Activated CD8-positive, alpha-beta memory T cell treated with anti-CD3 and anti-CD28 coated beads, Interleukin-2, amount 10 ng/mL, durations not matched to agents 7 days and 5 days (primary cell): ENCODE data around the gene CCNJ. TPM values are rescaled to one million over a fixed set of nuclear protein-coding genes. Genes with fewer than 3 reads are reported as not detected.

Source experiments
- ATAC-seq: fragments of 150-1000 bp; cut with Tn5 transposase; one replicate; pipeline ENCODE4 v1.10.0; 2021; ENCODE audit warnings: moderate library complexity
- CTCF ChIA-PET: fragments of 350-600 bp; sonication (Branson Sonifier 250); formaldehyde crosslinking; loops from one replicate; lab custom pipeline; 2021; ENCODE audit warnings: antibody characterized with exemption; lab: Charles Lee
- DNase-seq: peaks from one replicate; pipeline ENCODE4 v3.0.0-alpha.2; 2020
- H3K27ac Mint-ChIP-seq: one replicate; pipeline ENCODE4 v1.8.0; 2021; ENCODE audit warnings: mild to moderate bottlenecking, mixed read lengths
- H3K27me3 Mint-ChIP-seq: one replicate; pipeline ENCODE4 v1.8.0; 2021; ENCODE audit warnings: mixed read lengths
- H3K36me3 Mint-ChIP-seq: one replicate; pipeline ENCODE4 v1.8.0; 2021; ENCODE audit warnings: mild to moderate bottlenecking, mixed read lengths
- H3K4me1 Mint-ChIP-seq: one replicate; pipeline ENCODE4 v1.8.0; 2021; ENCODE audit warnings: mixed read lengths
- H3K4me3 Mint-ChIP-seq: one replicate; pipeline ENCODE4 v1.8.0; 2021; ENCODE audit warnings: mild to moderate bottlenecking, moderate library complexity, mixed read lengths
- H3K9me3 Mint-ChIP-seq: one replicate; pipeline ENCODE4 v1.8.0; 2022; ENCODE audit warnings: low read depth, mixed read lengths
- total RNA-seq, 2 experiments: library from RNA; stranded (reverse); gene quantifications; one replicate each; pipeline ENCODE4 v1.2.3, GENCODE V29; 2021

CCNJ gene
- total RNA-seq, 2 experiments from 2014 or later = 4.8 to 7.6 TPM

DNA sequence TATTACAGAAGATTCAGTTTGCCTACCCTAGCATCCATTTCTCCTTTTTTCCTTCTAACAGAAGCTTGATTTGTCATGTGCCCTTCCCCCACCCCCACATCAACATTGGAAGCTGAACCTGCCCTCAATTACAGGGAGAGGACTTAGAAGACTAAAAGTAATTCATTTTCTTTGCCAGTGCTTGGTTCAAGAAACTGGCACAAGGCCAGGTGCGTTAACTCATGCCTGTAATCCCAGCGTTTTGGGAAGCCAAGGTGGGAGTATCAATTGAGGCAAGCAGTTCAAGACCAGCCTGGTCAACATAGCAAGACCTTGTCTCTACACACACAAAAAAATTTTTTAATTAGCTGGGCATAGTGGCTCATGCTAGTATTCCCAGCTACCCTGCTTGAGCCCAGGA is 32.6 kb downstream of the CCNJ start:
- DNase-seq = no peak
- H3K27me3 Mint-ChIP-seq = no peaks in the 10 kb centered on the region
- ATAC-seq = no peak
- H3K4me3 Mint-ChIP-seq = no peak overlapping the region
- no peak overlapping the region for H3K27ac Mint-ChIP-seq
- no peaks in the 10 kb centered on the region for H3K9me3 Mint-ChIP-seq
- CTCF ChIA-PET = interaction anchor here (1.4 to 2.2 kb wide), 2 partner anchors 13 to 15 kb away, joined by 4 to 7 read pairs; no protein-coding TSS in a partner anchor
- H3K36me3 Mint-ChIP-seq = peaks cover 27% of the 10 kb centered on the region
- peaks cover 54% of the 10 kb centered on the region for H3K4me1 Mint-ChIP-seq

DNA sequence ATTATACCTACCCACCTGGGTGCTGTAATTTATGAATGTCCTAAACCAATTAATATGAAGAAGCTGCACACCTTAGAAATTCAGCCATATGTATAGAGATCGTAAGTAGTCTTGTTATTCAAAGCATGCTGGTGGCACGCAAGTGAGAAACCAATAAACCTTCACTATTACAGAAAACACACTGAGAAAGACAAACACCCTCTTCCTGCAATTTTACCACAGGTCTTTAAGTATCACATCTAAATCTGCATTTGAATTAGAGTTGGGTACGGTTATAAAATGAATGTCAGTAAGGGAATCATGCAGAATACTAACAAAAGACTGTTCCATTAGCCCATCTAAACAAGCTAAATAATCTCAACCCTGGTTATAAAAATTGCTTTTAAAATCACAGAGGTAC is 33.8 kb downstream of the CCNJ start:
- ATAC-seq (no peak), DNase-seq (no peak)
- no peaks in the 10 kb centered on the region for H3K27me3 Mint-ChIP-seq
- CTCF ChIA-PET = no interaction called here
- no peaks in the 10 kb centered on the region for H3K9me3 Mint-ChIP-seq
- peaks cover 48% of the 10 kb centered on the region for H3K4me1 Mint-ChIP-seq
- peaks cover 30% of the 10 kb centered on the region for H3K36me3 Mint-ChIP-seq
- no peak overlapping the region for H3K4me3 Mint-ChIP-seq
- no peak overlapping the region for H3K27ac Mint-ChIP-seq

DNA sequence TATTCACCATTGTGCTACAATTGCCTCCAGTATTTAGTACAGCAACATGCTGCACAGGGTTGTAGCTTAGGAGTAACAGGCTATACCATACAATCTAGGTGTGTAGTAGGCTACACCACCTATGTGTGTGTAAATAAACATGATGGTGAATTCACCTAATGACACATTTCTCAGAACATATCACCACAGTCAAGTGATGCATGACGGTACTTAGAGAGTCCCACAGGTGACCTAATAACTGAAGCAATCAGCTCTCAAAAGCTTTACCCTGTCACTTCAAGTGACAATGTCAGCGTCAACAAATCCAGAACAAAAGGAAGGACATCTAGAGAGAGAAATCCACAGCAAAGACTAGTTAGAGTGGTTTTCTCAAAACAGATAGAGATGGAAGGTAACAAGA is 38.8 kb downstream of the CCNJ start:
- Mint-ChIP-seq H3K4me3 (no peak overlapping the region), H3K27ac (no peak overlapping the region), H3K4me1 (peaks cover 14% of the 10 kb centered on the region), H3K9me3 (no peaks in the 10 kb centered on the region), H3K27me3 (no peaks in the 10 kb centered on the region), H3K36me3 (peaks cover 21% of the 10 kb centered on the region)
- ATAC-seq (no peak), DNase-seq (no peak)
- CTCF ChIA-PET = interaction anchor here (1.2 to 1.3 kb wide), 2 partner anchors 65 to 259 kb away, joined by 3 read pairs; no protein-coding TSS in a partner anchor

DNA sequence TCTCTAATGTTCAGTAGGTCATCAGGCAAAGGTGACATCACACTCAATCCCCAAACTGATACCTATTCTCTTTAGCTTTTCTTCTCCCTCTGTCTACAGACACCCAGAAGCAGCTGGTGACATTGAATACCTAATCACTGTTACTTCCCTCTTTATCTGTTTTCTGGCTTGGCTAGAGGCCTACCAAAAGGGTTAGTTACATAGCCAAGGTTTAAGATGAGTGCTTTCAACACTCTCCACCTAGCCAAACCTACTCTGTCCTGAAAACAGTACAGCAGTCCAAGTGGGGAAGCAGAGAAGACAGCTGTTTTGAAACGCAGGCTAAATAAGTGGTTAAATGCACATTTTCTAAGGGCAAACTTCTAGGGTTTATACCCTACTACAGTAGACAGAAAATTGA is 39.4 kb downstream of the CCNJ start:
- ATAC-seq = no peak
- Mint-ChIP-seq H3K4me3 (no peak overlapping the region), H3K27me3 (no peaks in the 10 kb centered on the region), H3K27ac (no peak overlapping the region), H3K36me3 (peaks cover 20% of the 10 kb centered on the region), H3K4me1 (peaks cover 13% of the 10 kb centered on the region), H3K9me3 (no peaks in the 10 kb centered on the region)
- no peak for DNase-seq
- CTCF ChIA-PET = interaction anchor here (0.8 to 1.3 kb wide), 3 partner anchors 47 to 258 kb away, joined by 3 to 5 read pairs (median 3); partner anchors contain the start of gene ZNF518A

DNA sequence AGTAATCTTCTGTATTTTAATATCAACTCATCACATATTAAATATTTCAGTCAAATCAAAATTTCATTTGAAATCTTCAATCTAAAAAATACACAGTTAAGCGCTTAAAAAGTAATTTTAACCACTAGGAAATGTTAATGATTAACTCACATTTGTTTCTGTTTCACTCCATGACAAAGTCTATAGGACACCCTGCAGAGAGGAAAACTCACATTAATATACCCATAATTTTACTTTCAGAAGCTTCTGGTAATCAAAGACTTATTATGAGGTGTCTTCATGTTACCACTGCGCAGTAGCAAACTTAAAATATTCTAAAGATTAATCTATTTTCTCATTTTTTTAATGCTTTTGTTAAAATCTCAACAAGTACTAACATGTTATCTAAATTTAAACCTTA is 45.7 kb downstream of the CCNJ start:
- peak overlapping the region; percentile 87 for H3K4me3 Mint-ChIP-seq
- ATAC-seq (no peak), DNase-seq (no peak)
- H3K27ac Mint-ChIP-seq = peak overlapping the region; percentile 48
- H3K36me3 Mint-ChIP-seq = peaks cover 14% of the 10 kb centered on the region
- H3K27me3 Mint-ChIP-seq = peaks cover 13% of the 10 kb centered on the region
- CTCF ChIA-PET = interaction anchor here (1.1 to 2.6 kb wide), 4 partner anchors 13 to 395 kb away, joined by 3 to 25 read pairs (median 6); partner anchors contain the start of genes TCTN3 and ZNF518A
- H3K9me3 Mint-ChIP-seq = no peaks in the 10 kb centered on the region
- H3K4me1 Mint-ChIP-seq = peaks cover 15% of the 10 kb centered on the region

DNA sequence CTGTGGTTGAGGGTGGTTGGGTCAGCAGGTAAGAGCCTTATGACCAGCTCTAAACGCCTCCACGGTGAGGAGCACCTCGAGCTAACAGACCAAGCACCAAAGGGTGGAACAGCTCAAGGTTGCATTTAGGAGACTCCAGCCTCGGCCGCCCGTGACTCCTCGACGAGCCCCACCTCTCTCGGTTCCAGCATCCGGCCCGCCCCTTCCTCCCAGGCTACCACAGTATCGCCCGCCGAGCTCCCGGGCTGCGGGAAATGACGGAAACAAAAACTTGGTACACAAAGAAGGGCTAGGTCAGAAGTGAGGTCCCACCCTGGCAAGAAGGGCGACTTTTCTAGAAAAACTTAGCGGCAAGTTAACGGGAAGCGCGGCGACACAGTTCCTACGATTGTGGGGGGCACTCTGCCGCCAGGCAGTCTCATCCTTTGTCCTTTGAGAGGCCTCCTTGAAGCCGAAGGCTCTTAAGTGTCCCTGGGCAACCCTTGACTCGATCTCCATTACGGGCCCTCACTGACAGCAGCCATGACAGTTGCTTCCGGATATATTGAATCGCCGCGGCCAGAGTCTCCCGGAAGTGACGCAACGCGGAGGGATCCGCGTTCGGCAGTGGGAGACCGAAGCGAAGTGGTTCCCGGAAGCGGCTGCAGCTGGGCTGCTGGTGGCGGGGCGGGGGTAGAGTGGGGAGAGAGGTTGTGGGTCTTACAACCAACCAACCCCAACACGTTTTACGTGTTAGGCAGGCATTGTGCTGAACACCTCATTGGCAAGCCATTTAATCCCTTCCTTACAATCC is 46.5 kb downstream of the CCNJ start:
- CTCF ChIA-PET = interaction anchor here (1.1 to 2.6 kb wide), 5 partner anchors 14 to 396 kb away, joined by 3 to 25 read pairs (median 4); partner anchors contain the start of genes TCTN3 and ZNF518A
- ATAC-seq = peak; percentile 94
- DNase-seq = peak; percentile 96
- Mint-ChIP-seq H3K4me1 (peaks cover 15% of the 10 kb centered on the region), H3K4me3 (peak overlapping the region; percentile 87), H3K9me3 (no peaks in the 10 kb centered on the region), H3K27me3 (peaks cover 16% of the 10 kb centered on the region), H3K36me3 (peaks cover 14% of the 10 kb centered on the region), H3K27ac (peak overlapping the region; percentile 99)

DNA sequence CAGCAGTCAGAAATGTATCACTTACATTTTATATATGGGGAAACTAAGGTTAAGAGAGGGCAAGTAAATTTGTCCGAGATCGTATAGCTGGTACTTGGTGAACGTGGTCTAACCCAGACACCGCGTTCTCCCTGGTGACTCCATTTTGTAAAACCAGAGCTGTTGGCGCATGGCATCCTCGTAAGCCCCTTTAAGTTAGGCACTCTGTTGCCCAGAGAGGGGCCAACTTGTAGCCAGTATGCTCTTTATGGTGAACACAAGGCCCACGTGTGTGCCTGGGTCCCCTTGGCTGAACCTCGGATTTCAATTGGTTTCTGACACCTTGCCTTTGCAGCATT is 47.0 kb downstream of the CCNJ start:
- peaks cover 22% of the 10 kb centered on the region for H3K27me3 Mint-ChIP-seq
- peak overlapping the region; percentile 87 for H3K4me3 Mint-ChIP-seq
- H3K9me3 Mint-ChIP-seq = no peaks in the 10 kb centered on the region
- DNase-seq (no peak), ATAC-seq (no peak)
- CTCF ChIA-PET = interaction anchor here (1.1 to 2.6 kb wide), 2 partner anchors 39 to 139 kb away, joined by 3 to 25 read pairs; partner anchors contain the start of gene ZNF518A
- peak overlapping the region; percentile 99 for H3K27ac Mint-ChIP-seq
- peaks cover 15% of the 10 kb centered on the region for H3K4me1 Mint-ChIP-seq
- peaks cover 14% of the 10 kb centered on the region for H3K36me3 Mint-ChIP-seq

DNA sequence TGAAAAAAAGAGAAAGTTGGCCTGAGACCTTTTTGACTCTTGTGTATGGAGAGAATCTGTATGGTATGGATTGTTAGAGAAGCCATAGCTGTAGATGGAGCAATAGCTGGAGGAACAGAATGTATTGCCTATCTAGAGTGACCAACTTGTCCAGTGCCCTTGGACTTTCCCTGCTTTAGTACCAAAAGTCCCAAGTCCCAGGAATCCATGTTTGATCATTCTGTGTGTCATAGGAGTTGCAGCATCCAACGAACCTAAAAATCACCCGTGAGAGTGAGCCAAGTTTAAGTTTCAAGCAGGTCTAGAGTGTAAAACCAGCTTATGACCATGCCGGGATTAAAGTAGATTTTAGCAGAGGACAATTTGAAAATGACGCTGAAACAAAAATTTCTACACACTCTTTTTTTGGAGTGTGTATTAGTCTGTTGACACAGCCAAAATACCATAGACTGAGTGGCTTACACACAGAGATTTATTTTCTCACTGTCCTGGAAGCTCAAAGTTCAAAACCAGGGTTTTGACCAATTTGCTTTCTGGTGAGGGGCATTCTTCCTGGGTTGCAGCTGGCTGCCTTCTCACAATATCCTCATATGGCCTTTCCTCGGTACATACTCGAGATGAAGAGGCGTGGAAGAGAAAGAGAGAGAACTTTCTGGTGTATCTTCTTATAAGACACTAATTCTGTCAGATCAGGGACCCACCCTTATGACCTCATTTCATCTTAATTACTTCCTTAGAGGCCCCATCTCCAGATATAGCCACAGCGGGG is 49.8 kb downstream of the CCNJ start:
- Mint-ChIP-seq H3K4me1 (peaks cover 15% of the 10 kb centered on the region), H3K27me3 (peaks cover 43% of the 10 kb centered on the region), H3K36me3 (peaks cover 10% of the 10 kb centered on the region), H3K27ac (no peak overlapping the region), H3K9me3 (no peaks in the 10 kb centered on the region), H3K4me3 (no peak overlapping the region)
- DNase-seq (no peak), ATAC-seq (no peak)
- CTCF ChIA-PET = interaction anchor here (1.5 to 1.6 kb wide), 2 partner anchors 13 to 30 kb away, joined by 3 read pairs; no protein-coding TSS in a partner anchor

DNA sequence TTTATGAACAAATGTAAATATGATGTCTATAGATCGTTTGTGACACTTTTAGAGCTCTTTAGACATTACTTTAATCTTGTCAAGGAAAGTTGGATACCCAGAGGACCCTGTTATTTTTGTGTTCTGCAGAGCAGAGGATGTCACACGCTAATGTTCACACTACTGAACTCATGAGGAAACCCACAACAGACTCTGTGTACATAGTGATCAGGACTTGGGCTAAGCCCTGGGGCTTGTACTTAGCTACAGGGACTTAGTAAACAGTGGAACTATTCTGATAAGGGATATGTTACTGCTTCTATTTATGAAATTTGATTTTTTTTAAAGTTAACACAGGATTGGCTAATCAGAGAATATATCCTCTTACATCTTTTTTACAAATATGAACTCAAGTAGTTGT is 50.6 kb downstream of the CCNJ start:
- CTCF ChIA-PET = interaction anchor here (1.5 to 1.6 kb wide), 2 partner anchors 12 to 29 kb away, joined by 3 read pairs; no protein-coding TSS in a partner anchor

DNA sequence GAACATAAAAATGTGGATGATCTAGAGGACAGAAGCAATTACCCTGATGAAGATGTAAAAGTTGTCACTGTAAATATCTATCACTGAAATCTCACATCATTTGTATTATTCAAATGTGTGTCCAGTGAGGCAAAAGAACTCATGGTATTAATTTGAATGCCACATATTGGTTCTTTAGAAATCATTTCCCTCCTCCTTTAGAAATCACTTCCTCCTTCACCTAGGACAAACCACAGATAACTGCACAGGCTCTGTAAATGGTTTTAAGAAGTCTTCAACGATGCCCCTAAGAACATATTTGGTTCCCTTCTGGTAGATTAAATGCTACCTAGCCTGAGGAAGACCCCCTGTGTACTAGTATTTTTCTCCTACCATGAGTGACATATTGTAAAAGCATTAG is 53.6 kb downstream of the CCNJ start:
- H3K4me3 Mint-ChIP-seq = no peak overlapping the region
- peaks cover 72% of the 10 kb centered on the region for H3K27me3 Mint-ChIP-seq
- CTCF ChIA-PET = no interaction called here
- no peaks in the 10 kb centered on the region for H3K9me3 Mint-ChIP-seq
- ATAC-seq (no peak), DNase-seq (no peak)
- no peak overlapping the region for H3K27ac Mint-ChIP-seq
- no peaks in the 10 kb centered on the region for H3K36me3 Mint-ChIP-seq
- H3K4me1 Mint-ChIP-seq = no peaks in the 10 kb centered on the region

More for the DNA sequence above, 50.6 kb downstream of the CCNJ start:
- no peaks in the 10 kb centered on the region for H3K9me3 Mint-ChIP-seq
- no peak for DNase-seq
- no peak overlapping the region for H3K27ac Mint-ChIP-seq
- H3K36me3 Mint-ChIP-seq = peaks cover 9% of the 10 kb centered on the region
- H3K4me1 Mint-ChIP-seq = peaks cover 10% of the 10 kb centered on the region
- peaks cover 47% of the 10 kb centered on the region for H3K27me3 Mint-ChIP-seq
- no peak overlapping the region for H3K4me3 Mint-ChIP-seq
- ATAC-seq = no peak

DNA sequence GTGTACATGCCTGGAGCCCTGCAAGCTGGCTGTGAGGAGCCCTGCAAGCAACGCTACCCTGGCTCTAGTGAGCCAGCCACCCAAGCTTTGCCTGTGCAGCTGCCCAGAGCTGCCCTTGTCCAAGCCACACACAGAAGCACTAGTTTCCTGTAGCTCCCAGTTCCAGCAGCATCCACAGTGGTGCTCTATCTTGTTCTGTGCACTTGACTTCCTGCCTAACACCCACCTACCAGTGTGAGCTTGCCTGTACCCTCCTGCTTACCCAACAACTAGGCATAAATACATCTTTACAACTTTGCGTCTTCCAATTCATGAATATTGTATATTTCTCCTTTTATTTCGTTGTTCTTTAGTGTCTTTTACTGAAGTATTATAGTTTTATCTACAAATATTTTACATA is 54.5 kb downstream of the CCNJ start:
- Mint-ChIP-seq H3K36me3 (no peaks in the 10 kb centered on the region), H3K27ac (no peak overlapping the region), H3K27me3 (peaks cover 69% of the 10 kb centered on the region), H3K4me3 (no peak overlapping the region), H3K9me3 (no peaks in the 10 kb centered on the region), H3K4me1 (no peaks in the 10 kb centered on the region)
- DNase-seq (no peak), ATAC-seq (no peak)
- CTCF ChIA-PET = no interaction called here

DNA sequence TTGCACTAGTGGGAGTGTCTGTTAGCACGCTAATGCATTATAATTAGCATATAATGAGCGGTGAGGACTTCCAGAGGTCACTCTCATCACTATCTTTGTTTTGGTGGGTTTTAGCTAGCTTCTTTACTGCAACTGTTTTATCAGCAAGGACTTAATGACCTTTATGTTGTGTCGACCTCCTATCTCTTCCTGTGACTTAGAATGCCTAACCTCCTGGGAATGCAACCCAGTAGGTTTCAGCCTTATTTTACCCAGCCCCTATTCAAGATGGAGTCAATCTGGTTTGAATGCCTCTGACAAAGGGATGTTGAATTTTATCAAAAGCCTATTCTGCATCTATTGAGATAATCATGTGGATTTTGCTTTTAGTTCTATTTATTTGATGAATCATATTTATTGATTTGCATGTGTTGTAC is 64.2 kb downstream of the CCNJ start:
- DNase-seq (no peak), ATAC-seq (no peak)
- H3K4me1 Mint-ChIP-seq = peaks cover 1% of the 10 kb centered on the region
- no peaks in the 10 kb centered on the region for H3K36me3 Mint-ChIP-seq
- H3K27me3 Mint-ChIP-seq = peaks cover 69% of the 10 kb centered on the region
- CTCF ChIA-PET = no interaction called here
- H3K9me3 Mint-ChIP-seq = no peaks in the 10 kb centered on the region
- no peak overlapping the region for H3K27ac Mint-ChIP-seq
- H3K4me3 Mint-ChIP-seq = no peak overlapping the region
